Neural progenitor cell (in vitro differentiated cells): ENCODE results near the gene FBXO22. TPM values are rescaled to one million over a fixed set of nuclear protein-coding genes. Genes with fewer than 3 reads are reported as not detected.

Experiments used
- DNase-seq: peaks from one replicate; pipeline ENCODE4 v3.0.0-alpha.2; 2016; ENCODE audit warnings: low spot score
- H2AFZ ChIP-seq: fragments of 200-600 bp; sonication (generic); replicated peaks from 2 replicates; pipeline ENCODE4 v1.6.1; 2016; ENCODE audit warnings: antibody characterized with exemption
- H3F3A ChIP-seq: fragments of 200-600 bp; sonication (generic); 2 replicates; pipeline ENCODE4 v1.6.1; 2016; ENCODE audit warnings: antibody characterized with exemption, low read depth
- H3K27ac ChIP-seq: fragments of 200-600 bp; sonication (generic); 2 replicates; pipeline ENCODE4 v1.5.1; 2016; ENCODE audit warnings: mild to moderate bottlenecking
- H3K27me3 ChIP-seq: fragments of 200-600 bp; sonication (generic); 2 replicates; pipeline ENCODE4 v1.6.1; 2016; ENCODE audit warnings: mild to moderate bottlenecking, moderate library complexity
- H3K36me3 ChIP-seq: fragments of 200-600 bp; sonication (generic); 2 replicates; pipeline ENCODE4 v1.5.1; 2016
- H3K4me1 ChIP-seq: fragments of 200-600 bp; sonication (generic); 2 replicates; pipeline ENCODE4 v1.6.1; 2016; ENCODE audit warnings: mixed run types
- H3K4me2 ChIP-seq: fragments of 200-600 bp; sonication (generic); 2 replicates; pipeline ENCODE4 v1.6.1; 2016
- H3K4me3 ChIP-seq: fragments of 200-600 bp; sonication (generic); 2 replicates; pipeline ENCODE4 v1.5.1; 2016
- H3K79me2 ChIP-seq: fragments of 200-600 bp; sonication (generic); 2 replicates; pipeline ENCODE4 v1.6.1; 2016; ENCODE audit warnings: low read depth
- H3K9ac ChIP-seq: fragments of 200-600 bp; sonication (generic); 2 replicates; pipeline ENCODE4 v1.6.1; 2016
- H3K9me3 ChIP-seq: fragments of 200-600 bp; sonication (generic); 2 replicates; pipeline ENCODE4 v1.5.1; 2016; ENCODE audit warnings: low read depth
- H4K20me1 ChIP-seq: fragments of 200-600 bp; sonication (generic); 2 replicates; pipeline ENCODE4 v1.6.1; 2016; ENCODE audit warnings: low read depth
- H3K27ac Mint-ChIP-seq: 3 replicates; pipeline ENCODE4 v1.8.0; 2021; ENCODE audit warnings: mixed read lengths
- H3K27me3 Mint-ChIP-seq: 2 replicates; pipeline ENCODE4 v1.8.0; 2022; ENCODE audit warnings: low read depth, mild to moderate bottlenecking, inconsistent platforms, moderate library complexity, mixed read lengths; ENCODE audit not compliant: insufficient read depth
- H3K36me3 Mint-ChIP-seq: 3 replicates; pipeline ENCODE4 v1.8.0; 2021; ENCODE audit warnings: mixed read lengths
- H3K4me1 Mint-ChIP-seq: 3 replicates; pipeline ENCODE4 v1.8.0; 2021; ENCODE audit warnings: mixed read lengths
- H3K4me3 Mint-ChIP-seq: 3 replicates; pipeline ENCODE4 v1.8.0; 2021; ENCODE audit warnings: mild to moderate bottlenecking, moderate library complexity, mixed read lengths
- H3K9me3 Mint-ChIP-seq: 3 replicates; pipeline ENCODE4 v1.8.0; 2020; ENCODE audit warnings: mixed read lengths
- EZH2 ChIP-seq: fragments of 200-600 bp; sonication (generic); IDR thresholded peaks from 2 replicates; pipeline ENCODE4 v1.6.1; 2017; ENCODE audit warnings: antibody characterized with exemption, mild to moderate bottlenecking, moderate library complexity
- EZH2phosphoT487 ChIP-seq: fragments of 200-600 bp; sonication (generic); IDR thresholded peaks from 2 replicates; pipeline ENCODE4 v1.6.1; 2017; ENCODE audit warnings: antibody characterized with exemption
- total RNA-seq: library from RNA; depleted of rRNA; stranded (reverse); fragments of >200 nt; gene quantifications from 2 replicates; pipeline ENCODE4 v1.2.3, GENCODE V29; 2015; ENCODE audit warnings: low replicate concordance
- TF ChIP-seq, protein P1 (sequence below): fragments of 200-600 bp; sonication (generic); IDR thresholded peaks from 2 replicates; pipeline ENCODE4 v1.5.1; 2017; ENCODE audit warnings: antibody characterized with exemption, mild to moderate bottlenecking

Gene FBXO22
- total RNA-seq, 1 donor from 2014 or later: 70.9 TPM

DNA sequence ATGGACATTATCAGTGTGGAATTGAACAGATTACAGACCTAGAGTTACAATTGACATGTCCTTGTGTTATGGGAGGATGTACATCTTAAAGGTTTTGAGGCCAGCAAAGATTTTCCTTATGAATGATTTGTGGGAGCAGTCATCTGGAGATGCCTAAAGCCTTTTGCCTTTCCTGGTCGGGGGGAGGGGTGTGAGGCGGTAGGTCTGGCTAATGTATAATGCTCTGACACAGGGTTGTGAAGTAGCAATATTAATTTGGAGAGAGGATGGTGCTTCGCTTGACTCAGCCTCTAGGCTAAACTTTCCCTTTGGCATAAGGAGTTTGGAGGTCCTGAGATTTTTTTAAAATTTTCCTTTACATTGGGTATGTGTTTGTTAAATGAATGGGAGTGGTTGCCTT lies 23.3 kb downstream of the FBXO22 start:
- TF ChIP-seq, protein P1, sequence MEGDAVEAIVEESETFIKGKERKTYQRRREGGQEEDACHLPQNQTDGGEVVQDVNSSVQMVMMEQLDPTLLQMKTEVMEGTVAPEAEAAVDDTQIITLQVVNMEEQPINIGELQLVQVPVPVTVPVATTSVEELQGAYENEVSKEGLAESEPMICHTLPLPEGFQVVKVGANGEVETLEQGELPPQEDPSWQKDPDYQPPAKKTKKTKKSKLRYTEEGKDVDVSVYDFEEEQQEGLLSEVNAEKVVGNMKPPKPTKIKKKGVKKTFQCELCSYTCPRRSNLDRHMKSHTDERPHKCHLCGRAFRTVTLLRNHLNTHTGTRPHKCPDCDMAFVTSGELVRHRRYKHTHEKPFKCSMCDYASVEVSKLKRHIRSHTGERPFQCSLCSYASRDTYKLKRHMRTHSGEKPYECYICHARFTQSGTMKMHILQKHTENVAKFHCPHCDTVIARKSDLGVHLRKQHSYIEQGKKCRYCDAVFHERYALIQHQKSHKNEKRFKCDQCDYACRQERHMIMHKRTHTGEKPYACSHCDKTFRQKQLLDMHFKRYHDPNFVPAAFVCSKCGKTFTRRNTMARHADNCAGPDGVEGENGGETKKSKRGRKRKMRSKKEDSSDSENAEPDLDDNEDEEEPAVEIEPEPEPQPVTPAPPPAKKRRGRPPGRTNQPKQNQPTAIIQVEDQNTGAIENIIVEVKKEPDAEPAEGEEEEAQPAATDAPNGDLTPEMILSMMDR: no peak
- TF ChIP-seq EZH2: no peak
- no peak for TF ChIP-seq EZH2phosphoT487
- no peak for DNase-seq
- Histone ChIP-seq H3K79me2 (peaks cover 52% of the 10 kb centered on the region), H3K4me3 (no peak overlapping the region), H3K27me3 (no peaks in the 10 kb centered on the region), H3F3A (peaks cover 8% of the 10 kb centered on the region), H3K36me3 (no peaks in the 10 kb centered on the region), H3K4me1 (no peaks in the 10 kb centered on the region), H2AFZ (no peak overlapping the region), H3K9me3 (no peaks in the 10 kb centered on the region), H3K4me2 (no peak overlapping the region), H3K27ac (no peak overlapping the region), H4K20me1 (peaks cover 31% of the 10 kb centered on the region), H3K9ac (no peak overlapping the region)
- Mint-ChIP-seq H3K9me3 (no peaks in the 10 kb centered on the region), H3K36me3 (peaks cover 5% of the 10 kb centered on the region), H3K27ac (no peak overlapping the region), H3K4me3 (no peak overlapping the region), H3K4me1 (no peaks in the 10 kb centered on the region), H3K27me3 (no peaks in the 10 kb centered on the region)

DNA sequence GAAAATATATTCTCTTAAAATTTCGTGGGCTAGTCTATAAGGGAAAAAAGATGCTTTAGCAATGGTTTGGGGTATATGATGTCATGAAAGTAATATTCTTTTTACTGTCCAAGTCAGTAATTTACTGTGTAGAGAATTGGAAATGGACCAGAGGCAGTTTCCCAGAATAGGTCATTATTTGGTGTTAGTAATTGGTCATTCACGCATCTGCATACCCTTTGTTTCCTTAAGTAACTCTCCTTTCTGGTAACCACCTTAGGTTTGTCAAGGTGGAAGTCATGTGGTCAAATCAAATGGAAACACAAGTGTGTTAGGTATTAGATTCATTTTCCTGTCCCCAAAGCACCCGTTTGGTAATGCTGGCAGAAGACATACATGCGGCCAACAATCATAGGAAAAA lies 23.9 kb downstream of the FBXO22 start:
- Histone ChIP-seq H3K27me3 (no peaks in the 10 kb centered on the region), H3F3A (peaks cover 8% of the 10 kb centered on the region), H2AFZ (no peak overlapping the region), H4K20me1 (peaks cover 25% of the 10 kb centered on the region), H3K9ac (no peak overlapping the region), H3K27ac (no peak overlapping the region), H3K4me3 (no peak overlapping the region), H3K9me3 (no peaks in the 10 kb centered on the region), H3K4me2 (no peak overlapping the region), H3K36me3 (no peaks in the 10 kb centered on the region), H3K4me1 (no peaks in the 10 kb centered on the region), H3K79me2 (peaks cover 46% of the 10 kb centered on the region)
- TF ChIP-seq, protein P1: no peak
- TF ChIP-seq EZH2phosphoT487 (no peak), EZH2 (no peak)
- Mint-ChIP-seq H3K27ac (no peak overlapping the region), H3K36me3 (peaks cover 6% of the 10 kb centered on the region), H3K4me3 (no peak overlapping the region), H3K9me3 (no peaks in the 10 kb centered on the region), H3K4me1 (no peaks in the 10 kb centered on the region), H3K27me3 (no peaks in the 10 kb centered on the region)
- DNase-seq: no peak

DNA sequence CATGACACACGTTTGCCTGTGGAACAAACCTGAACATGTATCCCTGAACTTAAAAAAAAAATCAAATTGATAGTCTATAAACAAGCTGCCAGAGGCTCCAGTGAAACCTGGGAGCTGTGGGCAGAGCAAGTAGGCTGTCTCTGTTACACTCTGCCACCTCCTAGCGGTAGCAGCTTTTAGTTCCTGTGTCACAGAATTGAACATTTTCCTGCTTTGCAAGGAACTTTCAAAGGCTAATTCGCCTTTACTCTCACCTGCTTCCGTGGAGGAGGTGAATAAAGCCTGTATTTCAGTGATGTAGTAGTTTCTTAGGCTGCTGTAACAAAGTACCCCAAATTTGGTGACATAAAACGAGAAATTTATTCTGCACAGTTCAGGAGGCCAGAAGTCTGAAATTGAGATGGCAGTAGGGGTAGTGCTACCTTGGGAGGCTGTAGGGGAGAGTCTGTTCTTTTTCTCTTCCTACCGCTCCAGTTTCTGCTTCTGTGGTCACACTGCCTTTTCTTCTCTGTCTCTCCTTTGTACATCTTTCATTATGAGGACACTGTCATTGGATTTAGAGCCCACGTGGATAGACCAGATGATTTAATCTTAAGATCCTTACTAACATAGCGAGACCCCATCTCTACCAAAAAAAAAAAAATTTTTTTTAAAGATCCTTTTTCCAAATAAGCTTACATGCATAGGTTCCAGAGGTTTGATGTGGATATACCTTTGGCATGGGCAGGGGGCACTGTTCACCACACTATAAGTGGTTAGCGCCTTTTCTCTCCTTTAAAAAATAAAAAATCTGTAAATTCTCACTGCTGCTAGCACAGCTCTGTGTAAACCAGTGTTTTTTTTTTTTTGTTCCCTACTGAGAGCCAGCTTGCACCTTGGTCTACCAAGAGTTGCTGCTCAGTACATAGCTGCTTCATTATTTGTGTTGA lies 25.3 kb downstream of the FBXO22 start:
- Mint-ChIP-seq H3K27ac (no peak overlapping the region), H3K4me3 (no peak overlapping the region), H3K27me3 (peaks cover under 1% of the 10 kb centered on the region), H3K9me3 (no peaks in the 10 kb centered on the region), H3K4me1 (no peaks in the 10 kb centered on the region), H3K36me3 (peaks cover 8% of the 10 kb centered on the region)
- no peak overlapping the region for H3K4me2 ChIP-seq
- peaks cover 34% of the 10 kb centered on the region for H3K79me2 ChIP-seq
- H3K36me3 ChIP-seq: peaks cover 4% of the 10 kb centered on the region
- peaks cover 22% of the 10 kb centered on the region for H4K20me1 ChIP-seq
- no peaks in the 10 kb centered on the region for H3K9me3 ChIP-seq
- H3K4me3 ChIP-seq: no peak overlapping the region
- H3K27me3 ChIP-seq: no peaks in the 10 kb centered on the region
- H3K27ac ChIP-seq: no peak overlapping the region
- peak; percentile 71 for DNase-seq
- H3K9ac ChIP-seq: no peak overlapping the region
- no peak overlapping the region for H2AFZ ChIP-seq
- TF ChIP-seq, protein P1: peak; percentile 66
- TF ChIP-seq EZH2: no peak
- no peak for TF ChIP-seq EZH2phosphoT487
- H3F3A ChIP-seq: peaks cover 8% of the 10 kb centered on the region
- H3K4me1 ChIP-seq: no peaks in the 10 kb centered on the region
